Measurements from ENCODE around the gene CCR9. TPM values are rescaled to one million over a fixed set of nuclear protein-coding genes. Genes with fewer than 3 reads are reported as not detected.

Gene CCR9
- total and polyA plus RNA-seq, 8 donors: 0.12 TPM; not detected in 7

DNA sequence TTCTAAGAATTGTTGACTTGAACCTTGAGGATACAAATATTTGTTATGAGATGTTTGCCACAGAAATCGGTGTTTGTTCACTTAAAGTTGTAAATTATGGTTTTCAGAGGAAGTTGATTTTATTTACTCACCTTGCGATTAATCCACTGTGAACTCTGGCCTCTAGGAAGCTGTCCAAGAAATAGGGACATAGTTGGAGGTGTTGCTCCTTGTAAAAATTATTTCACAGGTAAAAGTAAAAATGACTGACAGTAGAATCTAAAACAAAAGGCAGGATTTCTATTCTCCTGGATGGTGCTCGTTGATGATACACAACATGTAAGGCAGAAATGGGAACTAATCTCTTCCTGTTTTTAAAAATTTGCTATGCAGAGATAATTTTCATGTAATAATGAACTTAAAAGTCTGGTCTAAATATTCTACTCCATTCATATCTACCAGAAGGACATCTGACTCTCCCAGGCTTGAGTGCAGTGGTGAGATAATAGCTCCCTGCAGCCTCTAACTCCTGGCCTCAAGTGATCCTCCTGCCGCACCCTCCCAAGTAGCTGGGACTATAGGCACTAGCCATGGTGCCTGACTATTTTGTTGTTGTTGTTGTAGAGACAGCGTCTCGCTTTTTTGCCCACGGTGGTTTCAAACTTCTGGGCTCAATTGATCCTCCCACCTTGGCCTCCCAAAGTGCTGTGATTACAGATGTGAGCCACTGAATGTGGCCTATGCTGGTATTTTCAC lies 27.4 kb upstream of the CCR9 start:
- intact Hi-C loops (cut with DNase I): no loop called here
- TF ChIP-seq CTCF (IDR thresholded peaks at IDR 0.05): no peak
- WGBS, 2 donors: 67 to 69% methylated on average over 7 of the region's 7 CpGs
- ATAC-seq (no peak), DNase-seq (no peak), FAIRE-seq (no peak)
- H3K9me3 ChIP-seq: no peaks in the 10 kb centered on the region
- H3K27me3 ChIP-seq: no peaks in the 10 kb centered on the region
- no peaks in the 10 kb centered on the region for H3K4me1 ChIP-seq
- H3K36me3 ChIP-seq: no peaks in the 10 kb centered on the region
- H3K27ac ChIP-seq: no peak overlapping the region
- H3K4me3 ChIP-seq: no peak overlapping the region

GRCh38 chr3:45860481-45860880 lies 25.9 kb upstream of the CCR9 start:
- 74 to 80% methylated on average over 4 of the region's 4 CpGs for WGBS, 2 donors
- no peaks in the 10 kb centered on the region for H3K36me3 ChIP-seq
- H3K4me1 ChIP-seq: no peaks in the 10 kb centered on the region
- no peaks in the 10 kb centered on the region for H3K9me3 ChIP-seq
- no peak overlapping the region for H3K27ac ChIP-seq
- FAIRE-seq: no peak
- H3K27me3 ChIP-seq: no peaks in the 10 kb centered on the region
- intact Hi-C loops (cut with DNase I): no loop called here
- no peak for DNase-seq
- no peak for ATAC-seq
- H3K4me3 ChIP-seq: no peak overlapping the region
- no peak for TF ChIP-seq CTCF (IDR thresholded peaks at IDR 0.05)

GRCh38 chr3:45861043-45861719 lies 25.2 kb upstream of the CCR9 start:
- FAIRE-seq: no peak
- no peaks in the 10 kb centered on the region for H3K9me3 ChIP-seq
- no peak for ATAC-seq
- intact Hi-C loops (cut with DNase I): no loop called here
- WGBS, 2 donors: 41 to 47% methylated on average over 7 of the region's 7 CpGs
- TF ChIP-seq CTCF (IDR thresholded peaks at IDR 0.05): no peak
- DNase-seq: no peak
- H3K27me3 ChIP-seq: no peaks in the 10 kb centered on the region
- H3K36me3 ChIP-seq: no peaks in the 10 kb centered on the region
- no peaks in the 10 kb centered on the region for H3K4me1 ChIP-seq
- H3K27ac ChIP-seq: no peak overlapping the region
- H3K4me3 ChIP-seq: no peak overlapping the region

- no peak overlapping the region for H3K4me3 ChIP-seq
- no peaks in the 10 kb centered on the region for H3K36me3 ChIP-seq
- H3K9me3 ChIP-seq: no peaks in the 10 kb centered on the region
- intact Hi-C loops (cut with DNase I): no loop called here
- TF ChIP-seq CTCF (IDR thresholded peaks at IDR 0.05): no peak
- WGBS, 2 donors: 65% methylated on average over 8 of the region's 8 CpGs
- FAIRE-seq (no peak), ATAC-seq (no peak), DNase-seq (no peak)
- no peaks in the 10 kb centered on the region for H3K4me1 ChIP-seq
- no peaks in the 10 kb centered on the region for H3K27me3 ChIP-seq
- no peak overlapping the region for H3K27ac ChIP-seq
These were observed 21.4 kb upstream of the CCR9 start for GRCh38 chr3:45864760-45865519.

All from pancreas (tissue), 10 donors.